Gastrocnemius medialis (tissue), 4 donors: ENCODE results near the gene DCDC1. TPM values are rescaled to one million over a fixed set of nuclear protein-coding genes. Genes with fewer than 3 reads are reported as not detected.

ENCODE experiments used
- ATAC-seq, 2 donors: fragments of 150-250 bp; one replicate each; pipeline ENCODE4 v1.9.1; 2016
- DNase-seq, 2 donors: peaks; one replicate each; pipeline ENCODE4 v3.0.0-alpha.2; 2019
- H3K27ac ChIP-seq, 4 donors: fragments of 200-600 bp; sonication (generic); 1 replicate in 1 of 4; 2 replicates in 3 of 4; pipeline ENCODE4 v1.5.1; 2016 to 2018; ENCODE audit warnings: mild to moderate bottlenecking in 2 of 4, moderate library complexity in 1 of 4
- H3K27me3 ChIP-seq, 3 donors: fragments of 200-600 bp; sonication (generic) in 2 of 3; 1 replicate in 1 of 3; 2 replicates in 2 of 3; pipeline versions ENCODE4 v1.5.1 to v1.6.0; 2016 to 2019; ENCODE audit warnings: mild to moderate bottlenecking in 1 of 3, moderate library complexity in 1 of 3
- H3K36me3 ChIP-seq, 2 donors: fragments of 200-600 bp; sonication (generic) in 1 of 2; one replicate each; pipeline ENCODE4 v1.5.1; 2017 to 2018
- H3K4me1 ChIP-seq, 2 donors: fragments of 200-600 bp; sonication (generic) in 1 of 2; one replicate each; pipeline ENCODE4 v1.5.1; 2016 to 2017; ENCODE audit warnings: mild to moderate bottlenecking in 2 of 2
- H3K4me3 ChIP-seq, 4 donors: fragments of 200-600 bp; sonication (generic) in 3 of 4; 1 replicate in 1 of 4; 2 replicates in 3 of 4; pipeline ENCODE4 v1.5.1; 2016 to 2019; ENCODE audit warnings: mild to moderate bottlenecking in 2 of 4
- H3K9me3 ChIP-seq, 3 donors: fragments of 200-600 bp; sonication (generic) in 2 of 3; 1 replicate in 1 of 3; 2 replicates in 2 of 3; pipeline ENCODE4 v1.5.1; 2016 to 2019
- POLR2A ChIP-seq, 2 donors: fragments of 450-650 bp; IDR thresholded peaks; one replicate each; pipeline ENCODE4 v1.6.1; 2017; ENCODE audit warnings: antibody characterized with exemption in 2 of 2, mild to moderate bottlenecking in 2 of 2, moderate library complexity in 2 of 2
- in situ Hi-C, 4 donors: fragments of 200-750 bp; cut with MboI; loops; one replicate each; pipeline versions ENCODE4 v1.15.0 to v1.8.0; 2017; ENCODE audit warnings: low sequenced_read_pairs in 4 of 4
- intact Hi-C: fragments of 100-400 bp; cut with DNase I; formaldehyde crosslinking; loops from one replicate; pipeline ENCODE4 v1.15.1; 2023; ENCODE audit warnings: low total_unique reads
- total RNA-seq, 4 donors: library from RNA; depleted of rRNA; stranded (reverse); fragments of >200 nt; gene quantifications; one replicate each; pipeline versions ENCODE4 v1.1.0 to v1.2.3, GENCODE V29; 2016
- TF ChIP-seq, protein P1 (sequence below), 5 experiments: fragments of 450-650 bp in 3 of 5; fragments of 200-600 bp in 2 of 5; sonication (generic) in 2 of 5; IDR thresholded peaks in 4 of 5; conservative IDR thresholded peaks in 1 of 5; 1 replicate in 4 of 5; 2 replicates in 1 of 5; pipeline ENCODE4 v1.5.1; 2016 to 2019; ENCODE audit warnings: antibody characterized with exemption in 5 of 5, mild to moderate bottlenecking in 3 of 5, moderate library complexity in 3 of 5

Gene DCDC1
- total RNA-seq, 4 donors from 2014 or later = not detected

DNA sequence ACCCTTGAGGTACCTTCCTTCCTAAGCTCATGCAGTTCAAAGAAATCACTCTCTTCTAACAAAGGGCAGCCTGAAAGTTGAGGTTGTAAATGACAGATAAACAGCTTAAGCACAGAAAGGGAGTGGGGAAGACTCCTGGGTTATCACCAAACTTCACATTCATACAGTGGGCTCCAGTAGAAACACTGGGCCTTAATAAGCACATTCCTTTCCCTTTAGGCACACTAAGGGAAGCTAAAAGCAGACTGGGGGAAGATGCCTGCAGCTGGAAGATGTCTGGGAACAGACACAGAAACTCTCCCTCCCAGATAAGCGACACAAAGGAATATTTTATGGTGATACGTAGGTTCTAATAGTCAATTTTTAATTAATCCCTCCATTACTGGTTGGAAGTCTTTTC lies 433.0 kb downstream of the DCDC1 start:
- DNase-seq (no peak), ATAC-seq (no peak)
- H3K4me1 ChIP-seq = no peaks in the 10 kb centered on the region
- in situ Hi-C loops (no loop called here), intact Hi-C loops (no loop called here)
- H3K27ac ChIP-seq = no peak overlapping the region
- TF ChIP-seq, protein P1, sequence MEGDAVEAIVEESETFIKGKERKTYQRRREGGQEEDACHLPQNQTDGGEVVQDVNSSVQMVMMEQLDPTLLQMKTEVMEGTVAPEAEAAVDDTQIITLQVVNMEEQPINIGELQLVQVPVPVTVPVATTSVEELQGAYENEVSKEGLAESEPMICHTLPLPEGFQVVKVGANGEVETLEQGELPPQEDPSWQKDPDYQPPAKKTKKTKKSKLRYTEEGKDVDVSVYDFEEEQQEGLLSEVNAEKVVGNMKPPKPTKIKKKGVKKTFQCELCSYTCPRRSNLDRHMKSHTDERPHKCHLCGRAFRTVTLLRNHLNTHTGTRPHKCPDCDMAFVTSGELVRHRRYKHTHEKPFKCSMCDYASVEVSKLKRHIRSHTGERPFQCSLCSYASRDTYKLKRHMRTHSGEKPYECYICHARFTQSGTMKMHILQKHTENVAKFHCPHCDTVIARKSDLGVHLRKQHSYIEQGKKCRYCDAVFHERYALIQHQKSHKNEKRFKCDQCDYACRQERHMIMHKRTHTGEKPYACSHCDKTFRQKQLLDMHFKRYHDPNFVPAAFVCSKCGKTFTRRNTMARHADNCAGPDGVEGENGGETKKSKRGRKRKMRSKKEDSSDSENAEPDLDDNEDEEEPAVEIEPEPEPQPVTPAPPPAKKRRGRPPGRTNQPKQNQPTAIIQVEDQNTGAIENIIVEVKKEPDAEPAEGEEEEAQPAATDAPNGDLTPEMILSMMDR (IDR thresholded peaks at IDR 0.05 in 4 of 5, conservative IDR thresholded peaks at IDR 0.05 in 1 of 5) = no peak
- no peak for TF ChIP-seq POLR2A (IDR thresholded peaks at IDR 0.05)
- no peak overlapping the region for H3K4me3 ChIP-seq
- H3K27me3 ChIP-seq = no peaks in the 10 kb centered on the region
- no peaks in the 10 kb centered on the region for H3K9me3 ChIP-seq
- no peaks in the 10 kb centered on the region for H3K36me3 ChIP-seq

DNA sequence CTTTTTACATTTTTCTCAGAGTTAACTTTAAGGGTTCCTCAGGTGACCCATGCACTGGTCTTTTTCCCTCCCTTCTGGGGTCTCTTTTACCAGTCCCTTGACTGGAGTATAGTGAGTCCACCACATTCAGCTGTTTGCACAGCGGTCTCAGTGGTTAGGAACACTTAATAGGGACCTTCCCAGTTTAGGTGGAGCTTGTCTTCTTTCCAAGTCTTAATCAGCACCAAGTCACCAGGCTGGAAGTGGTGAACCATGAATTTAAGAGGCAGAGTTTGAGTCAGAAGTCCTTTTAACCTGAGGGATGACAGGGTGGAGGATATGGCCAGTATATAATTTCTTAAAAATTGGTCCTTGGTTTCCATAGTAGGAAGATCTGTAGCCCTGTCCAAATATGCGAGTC lies 433.7 kb downstream of the DCDC1 start:
- Histone ChIP-seq H3K4me3 (no peak overlapping the region), H3K27ac (no peak overlapping the region), H3K4me1 (no peaks in the 10 kb centered on the region), H3K9me3 (no peaks in the 10 kb centered on the region), H3K27me3 (no peaks in the 10 kb centered on the region), H3K36me3 (no peaks in the 10 kb centered on the region)
- intact Hi-C loops = no loop called here
- in situ Hi-C loops = no loop called here
- DNase-seq (no peak), ATAC-seq (no peak)
- TF ChIP-seq, protein P1 (IDR thresholded peaks at IDR 0.05 in 4 of 5, conservative IDR thresholded peaks at IDR 0.05 in 1 of 5) = no peak
- TF ChIP-seq POLR2A (IDR thresholded peaks at IDR 0.05) = no peak

DNA sequence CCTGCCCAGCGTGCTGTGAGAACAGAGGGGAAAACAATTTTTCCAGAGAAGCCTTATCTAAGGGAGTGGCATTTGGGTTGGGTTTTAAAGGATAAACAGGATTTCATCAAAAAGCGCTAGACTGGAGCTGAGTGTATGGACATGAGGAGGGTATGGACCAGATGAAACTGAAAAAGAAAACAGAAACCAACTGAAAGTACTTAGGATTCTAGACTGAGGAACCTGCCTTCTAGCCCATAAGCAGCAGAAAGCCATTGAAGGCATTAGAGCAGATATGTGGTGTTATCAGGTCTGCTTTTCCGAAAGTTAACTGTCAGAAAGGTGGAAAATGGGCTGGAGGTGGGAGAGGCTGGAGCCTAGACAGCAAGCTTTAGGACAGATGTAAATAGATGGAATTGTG lies 443.4 kb downstream of the DCDC1 start:
- no peaks in the 10 kb centered on the region for H3K36me3 ChIP-seq
- no peak for DNase-seq
- intact Hi-C loops = no loop called here
- H3K9me3 ChIP-seq = no peaks in the 10 kb centered on the region
- in situ Hi-C loops = no loop called here
- H3K4me1 ChIP-seq = no peaks in the 10 kb centered on the region
- no peaks in the 10 kb centered on the region for H3K27me3 ChIP-seq
- H3K4me3 ChIP-seq = no peak overlapping the region
- ATAC-seq = no peak
- H3K27ac ChIP-seq = no peak overlapping the region
- TF ChIP-seq, protein P1 (IDR thresholded peaks at IDR 0.05 in 4 of 5, conservative IDR thresholded peaks at IDR 0.05 in 1 of 5) = no peak

DNA sequence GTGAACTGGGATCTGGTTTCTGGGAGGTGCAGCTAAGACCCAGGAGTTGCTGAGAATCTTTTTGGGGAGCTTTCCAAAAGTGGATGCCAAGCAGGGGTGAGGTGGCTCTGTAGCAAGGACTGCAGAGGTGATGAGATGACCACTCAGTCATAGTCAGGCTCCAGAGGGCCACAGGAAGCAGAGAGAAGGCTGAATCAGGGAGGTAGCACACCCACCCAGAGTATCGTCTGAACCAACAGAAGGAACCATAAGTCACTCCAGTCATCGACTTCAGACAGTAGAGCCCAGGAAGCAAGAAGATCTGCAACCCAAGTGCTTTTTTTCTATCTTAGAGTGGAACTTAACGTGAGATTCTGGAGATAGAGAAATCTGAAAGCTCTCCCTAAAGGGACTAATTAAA lies 447.7 kb downstream of the DCDC1 start:
- intact Hi-C loops = no loop called here
- no peak for TF ChIP-seq POLR2A (IDR thresholded peaks at IDR 0.05)
- TF ChIP-seq, protein P1 (IDR thresholded peaks at IDR 0.05 in 4 of 5, conservative IDR thresholded peaks at IDR 0.05 in 1 of 5) = no peak
- H3K9me3 ChIP-seq = no peaks in the 10 kb centered on the region
- ATAC-seq (no peak), DNase-seq (no peak)
- H3K27me3 ChIP-seq = no peaks in the 10 kb centered on the region
- in situ Hi-C loops = loop anchor here in 1 of 4 donors (25.0 kb wide), 1 partner anchor 1485 kb away; no protein-coding TSS in a partner anchor
- H3K4me3 ChIP-seq = no peak overlapping the region
- H3K27ac ChIP-seq = no peak overlapping the region
- no peaks in the 10 kb centered on the region for H3K36me3 ChIP-seq
- no peaks in the 10 kb centered on the region for H3K4me1 ChIP-seq
